Measurements from ENCODE around the gene DSC2.

DSC2 gene

GRCh38 chr18:31104444-31104843 lies 2.2 kb upstream of the DSC2 start:
- no peak for DNase-seq (ENCODE audit: low read depth)
- TF ChIP-seq CTCF (conservative IDR thresholded peaks at IDR 0.05; ENCODE audit: low read depth, low read length), result no peak
- H3K4me3 ChIP-seq (ENCODE audit: low read depth, low read length), result no peak overlapping the region

- DNase-seq (ENCODE audit: low read depth), result no peak
- no peak overlapping the region for H3K4me3 ChIP-seq (ENCODE audit: low read depth, low read length)
- no peak for TF ChIP-seq CTCF (conservative IDR thresholded peaks at IDR 0.05; ENCODE audit: low read depth, low read length)
Measured at GRCh38 chr18:31103423-31103822, 1.2 kb upstream of the DSC2 start.

GRCh38 chr18:31102941-31103340 lies 720 bp upstream of the DSC2 start:
- no peak for TF ChIP-seq CTCF (conservative IDR thresholded peaks at IDR 0.05; ENCODE audit: low read depth, low read length)
- no peak overlapping the region for H3K4me3 ChIP-seq (ENCODE audit: low read depth, low read length)
- DNase-seq (ENCODE audit: low read depth), result no peak

GRCh38 chr18:31101183-31102024 lies 817 bp downstream of the DSC2 start:
- no peak for TF ChIP-seq CTCF (conservative IDR thresholded peaks at IDR 0.05; ENCODE audit: low read depth, low read length)
- H3K4me3 ChIP-seq (ENCODE audit: low read depth, low read length), result peak overlapping the region; percentile 39
- no peak for DNase-seq (ENCODE audit: low read depth)

GRCh38 chr18:31100436-31101182 lies 1.6 kb downstream of the DSC2 start:
- DNase-seq (ENCODE audit: low read depth), result no peak
- TF ChIP-seq CTCF (conservative IDR thresholded peaks at IDR 0.05; ENCODE audit: low read depth, low read length), result no peak
- no peak overlapping the region for H3K4me3 ChIP-seq (ENCODE audit: low read depth, low read length)

GRCh38 chr18:31099450-31100230 lies 2.6 kb downstream of the DSC2 start:
- no peak for DNase-seq (ENCODE audit: low read depth)
- no peak overlapping the region for H3K4me3 ChIP-seq (ENCODE audit: low read depth, low read length)
- TF ChIP-seq CTCF (conservative IDR thresholded peaks at IDR 0.05; ENCODE audit: low read depth, low read length), result no peak
